HCT116 (cell line): ENCODE results near the gene EVL.

ENCODE experiments used
- ATF3 ChIP-seq: IDR thresholded peaks from 2 replicates; pipeline ENCODE4 v1.6.1; 2012
- CEBPB ChIP-seq: IDR thresholded peaks from 2 replicates; pipeline ENCODE4 v1.6.1; 2012; ENCODE audit warnings: low read depth
- CTCF ChIP-seq, 3 experiments: fragments of 200-600 bp in 1 of 3; sonication (generic) in 1 of 3; IDR thresholded peaks in 2 of 3; conservative IDR thresholded peaks in 1 of 3; 2 replicates each; pipeline ENCODE4 v1.5.1; 2012 to 2017; ENCODE audit warnings: low read depth in 2 of 3, low read length in 2 of 3, antibody characterized with exemption in 1 of 3, borderline replicate concordance in 1 of 3, control low read depth in 1 of 3, mild to moderate bottlenecking in 1 of 3, mixed read lengths in 1 of 3, mixed run types in 1 of 3, moderate library complexity in 1 of 3; ENCODE audit not compliant: insufficient read depth in 1 of 3
- FOSL1 ChIP-seq: IDR thresholded peaks from 2 replicates; pipeline ENCODE4 v1.6.1; 2012; ENCODE audit warnings: low read depth
- POLR2A ChIP-seq: IDR thresholded peaks from 2 replicates; pipeline ENCODE4 v1.7.0; 2011; ENCODE audit warnings: borderline replicate concordance; ENCODE audit not compliant: insufficient read depth, insufficient read length; ENCODE audit errors: extremely low read depth
- POLR2AphosphoS5 ChIP-seq: IDR thresholded peaks from 2 replicates; pipeline ENCODE4 v1.6.1; 2011; ENCODE audit warnings: mild to moderate bottlenecking, low read depth, low read length, moderate library complexity
- SRF ChIP-seq: IDR thresholded peaks from 2 replicates; pipeline ENCODE4 v1.6.1; 2012; ENCODE audit warnings: low read depth
- YY1 ChIP-seq: IDR thresholded peaks from 2 replicates; pipeline ENCODE4 v1.6.1; 2011; ENCODE audit warnings: low read length, low read depth, moderate library complexity, mild to moderate bottlenecking; ENCODE audit not compliant: insufficient replicate concordance; ENCODE audit errors: extremely low read depth
- ZNF274 ChIP-seq: fragments of 200-500 bp; sonication (Bioruptor generic); IDR thresholded peaks from 2 replicates; pipeline ENCODE4 v1.6.1; 2014; ENCODE audit warnings: mild to moderate bottlenecking, low read depth, low read length, inconsistent platforms
- TF ChIP-seq, protein P1 (sequence below): IDR thresholded peaks from 2 replicates; pipeline ENCODE4 v1.6.1; 2012

GRCh38 chr14:100126401-100126800, 61.2 kb downstream of the EVL start:
- no peak for TF ChIP-seq CTCF (IDR thresholded peaks at IDR 0.05 in 2 of 3, conservative IDR thresholded peaks at IDR 0.05 in 1 of 3; ENCODE audit: borderline replicate concordance in 1 of 3, insufficient read depth in 1 of 3, low read depth in 2 of 3, low read length in 2 of 3)
- TF ChIP-seq ATF3, result no peak
- no peak for TF ChIP-seq POLR2A
- TF ChIP-seq, protein P1, sequence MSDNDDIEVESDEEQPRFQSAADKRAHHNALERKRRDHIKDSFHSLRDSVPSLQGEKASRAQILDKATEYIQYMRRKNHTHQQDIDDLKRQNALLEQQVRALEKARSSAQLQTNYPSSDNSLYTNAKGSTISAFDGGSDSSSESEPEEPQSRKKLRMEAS, result no peak
- TF ChIP-seq CEBPB, result no peak
- no peak for TF ChIP-seq POLR2AphosphoS5
- TF ChIP-seq YY1, result no peak
- no peak for TF ChIP-seq ZNF274
- TF ChIP-seq FOSL1, result no peak
- TF ChIP-seq SRF, result no peak
